SK-N-MC (cell line): Measurements from ENCODE around the gene CCDC81.

Experiments
- EZH2 ChIP-seq: fragments of 200-600 bp; sonication (generic); IDR thresholded peaks from one replicate; pipeline ENCODE4 v1.6.1; 2017; ENCODE audit warnings: antibody characterized with exemption
- FOXP2 ChIP-seq: optimal IDR thresholded peaks from 2 replicates; pipeline ENCODE3; 2011; ENCODE audit warnings: mild to moderate bottlenecking, moderate library complexity; ENCODE audit not compliant: insufficient read depth; ENCODE audit errors: extremely low read length, control extremely low read depth
- POLR2AphosphoS5 ChIP-seq: IDR thresholded peaks from 2 replicates; pipeline ENCODE4 v1.6.1; 2012; ENCODE audit warnings: mild to moderate bottlenecking, low read depth, low read length, borderline replicate concordance

DNA sequence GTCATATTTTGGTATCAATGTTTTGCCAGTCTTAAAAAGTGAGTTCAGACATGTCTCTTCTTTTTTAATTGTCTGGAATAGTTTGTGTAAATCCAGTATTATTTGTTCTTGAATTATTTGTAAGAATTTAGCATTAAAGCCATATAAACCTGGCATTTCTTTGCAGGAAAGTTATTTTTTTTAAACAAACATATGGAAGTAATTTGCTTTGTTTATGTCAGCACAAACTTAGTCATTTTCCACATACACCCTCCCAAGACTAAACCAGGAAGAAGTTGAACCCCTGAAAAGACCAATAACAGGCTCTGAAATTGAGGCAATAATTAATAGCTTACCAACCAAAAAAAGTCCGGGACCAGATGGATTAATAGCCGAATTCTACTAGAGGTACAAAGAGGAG, 9.1 kb upstream of the CCDC81 start:
- no peak for TF ChIP-seq POLR2AphosphoS5
- TF ChIP-seq FOXP2: no peak
- no peak for TF ChIP-seq EZH2
